Body of pancreas (tissue), 4 donors: ENCODE results near the gene SRRD. TPM values are rescaled to one million over a fixed set of nuclear protein-coding genes. Genes with fewer than 3 reads are reported as not detected.
A peak's percentile ranks its signal among the peaks of the same experiment; 100 is the strongest.

ENCODE experiments used
- ATAC-seq: fragments of 150-250 bp; one replicate; pipeline ENCODE4 v1.9.1; 2016
- DNase-seq, 4 donors: peaks; one replicate each; pipeline ENCODE4 v3.0.0-alpha.2; 2019
- H3K27ac ChIP-seq, 4 donors: fragments of 200-600 bp; sonication (generic); 1 replicate in 3 of 4; 2 replicates in 1 of 4; pipeline versions ENCODE4 v1.5.1 to v1.6.1; 2016 to 2019; ENCODE audit warnings: mild to moderate bottlenecking in 1 of 4, mixed read lengths in 1 of 4, moderate library complexity in 1 of 4
- H3K27me3 ChIP-seq, 2 donors: fragments of 200-600 bp; sonication (generic); one replicate each; pipeline ENCODE4 v1.6.0; 2016; ENCODE audit warnings: mild to moderate bottlenecking in 1 of 2
- H3K36me3 ChIP-seq, 2 donors: fragments of 200-600 bp; sonication (generic); replicated peaks in 1 of 2; 2 replicates each; pipeline ENCODE4 v1.5.1; 2016; ENCODE audit warnings: low read depth in 2 of 2; ENCODE audit not compliant: insufficient read depth in 1 of 2
- H3K4me1 ChIP-seq: fragments of 200-600 bp; sonication (generic); one replicate; pipeline ENCODE4 v1.6.0; 2016
- H3K4me3 ChIP-seq, 2 donors: fragments of 200-600 bp; sonication (generic); 1 replicate in 1 of 2; 2 replicates in 1 of 2; pipeline ENCODE4 v1.5.1; 2016 to 2019
- H3K9me3 ChIP-seq, 3 donors: fragments of 200-600 bp; sonication (generic); 1 replicate in 2 of 3; 2 replicates in 1 of 3; pipeline ENCODE4 v1.5.1; 2016
- CTCF ChIP-seq, 7 experiments: fragments of 450-650 bp in 4 of 7; fragments of 200-600 bp in 3 of 7; sonication (generic) in 3 of 7; IDR thresholded peaks; one replicate each; pipeline ENCODE4 v1.5.1; 2016 to 2019; ENCODE audit warnings: antibody characterized with exemption in 7 of 7
- POLR2A ChIP-seq, 3 donors: fragments of 450-650 bp; IDR thresholded peaks; one replicate each; pipeline ENCODE4 v1.6.1; 2016; ENCODE audit warnings: antibody characterized with exemption in 3 of 3, mild to moderate bottlenecking in 2 of 3
- WGBS, 2 donors: methylation state at CpG; one replicate each; pipeline ENCODE4 v1.1.5; 2017; 5-methylcytosine and 5-hydroxymethylcytosine counted together
- intact Hi-C: fragments of 100-400 bp; cut with DNase I; formaldehyde crosslinking; loops from one replicate; pipeline ENCODE4 v1.15.1; 2023
- total RNA-seq, 2 donors: library from RNA; depleted of rRNA; stranded (reverse); fragments of >200 nt; gene quantifications; one replicate each; pipeline ENCODE4 v1.1.0, GENCODE V29; 2016

The SRRD gene
- total RNA-seq, 2 donors from 2014 or later: 5.3 to 7.5 TPM

- Histone ChIP-seq H3K9me3 (no peaks in the 10 kb centered on the region), H3K27me3 (no peaks in the 10 kb centered on the region), H3K36me3 (peaks cover 4 to 16% of the 10 kb centered on the region in 2 donors), H3K27ac (no peak overlapping the region), H3K4me1 (peaks cover 49% of the 10 kb centered on the region), H3K4me3 (no peak overlapping the region)
- ATAC-seq (no peak), DNase-seq (no peak)
- TF ChIP-seq CTCF (IDR thresholded peaks at IDR 0.05) (no peak), POLR2A (IDR thresholded peaks at IDR 0.05) (no peak)
- intact Hi-C loops: no loop called here
- 74 to 79% methylated on average over 2 of the region's 2 CpGs for WGBS, 2 donors
These were observed 56.4 kb downstream of the SRRD start for GRCh38 chr22:26540119-26540518.

DNA sequence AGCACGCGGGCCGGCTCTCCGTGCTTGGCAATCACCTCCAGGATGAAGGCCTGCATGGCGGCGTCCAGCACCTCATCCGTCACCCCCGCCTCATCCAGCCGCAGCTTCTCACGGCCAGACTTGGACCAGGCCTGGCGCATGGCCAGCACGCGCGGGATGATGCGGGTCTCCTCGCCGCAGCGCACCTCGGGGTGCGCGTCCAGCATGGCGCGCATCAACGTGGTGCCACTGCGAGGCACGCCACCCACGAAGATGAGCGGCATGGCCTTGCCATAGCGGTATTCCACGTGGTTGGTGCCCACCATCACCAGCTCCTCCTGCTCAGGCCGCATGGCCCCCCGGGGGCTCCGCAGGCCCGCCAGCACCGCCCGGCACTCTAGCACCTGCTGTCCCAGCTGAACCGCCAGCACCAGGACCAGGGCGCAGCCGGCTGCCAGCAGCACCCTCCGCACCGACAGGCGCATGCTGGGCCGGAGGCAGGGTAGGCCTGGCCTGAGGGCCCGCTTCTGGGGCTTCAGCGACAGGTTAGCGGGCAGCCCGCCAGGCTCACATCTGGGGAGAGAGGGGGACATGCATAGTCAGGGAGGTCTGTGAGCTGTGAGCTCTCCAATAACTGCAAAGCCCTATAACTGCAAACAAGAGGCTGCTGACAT lies 57.6 kb downstream of the SRRD start:
- Histone ChIP-seq H3K4me3 (no peak overlapping the region), H3K27me3 (no peaks in the 10 kb centered on the region), H3K36me3 (peaks cover 4 to 16% of the 10 kb centered on the region in 2 donors), H3K9me3 (no peaks in the 10 kb centered on the region), H3K27ac (no peak overlapping the region), H3K4me1 (peaks cover 49% of the 10 kb centered on the region)
- TF ChIP-seq CTCF (IDR thresholded peaks at IDR 0.05): no peak
- TF ChIP-seq POLR2A (IDR thresholded peaks at IDR 0.05): no peak
- DNase-seq: peak in 2 of 4 donors; percentile 52 to 55
- intact Hi-C loops: no loop called here
- ATAC-seq: no peak
- WGBS, 2 donors: 70 to 90% methylated on average over 5 to 26 of the region's 47 CpGs

DNA sequence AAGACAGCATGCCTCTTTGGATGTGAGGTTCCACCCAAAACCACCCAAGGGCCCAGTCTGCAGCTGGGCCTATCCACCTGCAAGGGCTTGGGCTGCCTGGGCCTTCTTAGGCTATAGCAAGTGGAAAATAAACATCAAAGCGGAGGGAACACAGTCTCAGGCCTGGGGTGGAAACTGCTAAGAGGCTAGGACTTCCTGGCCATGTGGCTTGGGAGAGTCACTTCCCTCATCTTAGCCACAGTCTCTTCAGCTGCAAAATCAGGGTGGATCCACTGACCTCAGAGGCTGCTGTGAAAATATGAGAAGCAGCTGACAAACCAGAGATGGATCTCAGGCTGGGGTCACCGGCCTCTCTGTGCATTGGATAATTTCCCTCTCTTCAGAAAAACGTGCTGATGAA lies 59.2 kb downstream of the SRRD start:
- Histone ChIP-seq H3K36me3 (peaks cover 4 to 15% of the 10 kb centered on the region in 2 donors), H3K27ac (peak overlapping the region in 1 of 4 donors; percentile 14), H3K9me3 (no peaks in the 10 kb centered on the region), H3K4me1 (peaks cover 47% of the 10 kb centered on the region), H3K27me3 (no peaks in the 10 kb centered on the region), H3K4me3 (no peak overlapping the region)
- intact Hi-C loops: no loop called here
- no peak for ATAC-seq
- DNase-seq: peak in 1 of 4 donors; percentile 35
- TF ChIP-seq CTCF (IDR thresholded peaks at IDR 0.05) (no peak), POLR2A (IDR thresholded peaks at IDR 0.05) (no peak)
- WGBS, 2 donors: 53 to 66% methylated on average over 3 of the region's 3 CpGs

Other genes with a start within 250 kb of the SRRD start
- gene ASPHD2, start 54.6 kb upstream of the SRRD start, total RNA-seq: 1 to 10 TPM in 1 of 2 donors, under 1 TPM in 1; 0.33 to 1.6 TPM
- 10 to 100 TPM; 28.3 to 42.5 TPM for gene HPS4, start 94 bp upstream of the SRRD start, total RNA-seq
- 10 to 100 TPM; 26.2 to 32.3 TPM for gene TFIP11, start 28.6 kb downstream of the SRRD start, total RNA-seq
- 100 to 1,000 TPM; 547 to 586 TPM for gene TPST2, start 106.3 kb downstream of the SRRD start, total RNA-seq
- gene CRYBB1, start 134.2 kb downstream of the SRRD start, total RNA-seq: under 1 TPM in 1 of 2 donors, not detected in 1; 0.52 TPM
- gene CRYBA4, start 138.1 kb downstream of the SRRD start, total RNA-seq: not detected
- 1 to 10 TPM; 1.0 to 2.6 TPM for gene MIAT, start 173.7 kb downstream of the SRRD start, total RNA-seq